HepG2 (cell line): ENCODE measurements around the gene PITHD1. TPM values are rescaled to one million over a fixed set of nuclear protein-coding genes. Genes with fewer than 3 reads are reported as not detected.

Experiments used
- ELF4 ChIP-seq: sonication (generic); formaldehyde crosslinking; IDR thresholded peaks from 2 replicates; pipeline ENCODE4 v1.5.0; 2020; ENCODE audit warnings: missing genetic modification reagents, mild to moderate bottlenecking, moderate library complexity, borderline replicate concordance
- GATAD2A ChIP-seq: IDR thresholded peaks from 2 replicates; pipeline ENCODE4 v1.6.1; 2016
- IRX3 ChIP-seq: sonication (generic); formaldehyde crosslinking; IDR thresholded peaks from 2 replicates; pipeline ENCODE4 v1.8.1; 2023; ENCODE audit warnings: mild to moderate bottlenecking, low read depth, missing genetic modification reagents, borderline replicate concordance
- JUND ChIP-seq: sonication (generic); formaldehyde crosslinking; IDR thresholded peaks from 2 replicates; pipeline ENCODE4 v1.8.0; 2022; ENCODE audit warnings: mild to moderate bottlenecking, missing genetic modification reagents
- MBNL3 ChIP-seq: fragments of 250-450 bp; sonication (Bioruptor Pico); conservative IDR thresholded peaks from 2 replicates; pipeline ENCODE4 v1.8.0; 2022; ENCODE audit warnings: mild to moderate bottlenecking, inconsistent platforms
- NFE2L2 ChIP-seq: fragments of 150-350 bp; IDR thresholded peaks from 2 replicates; pipeline ENCODE4 v1.6.1; 2014; ENCODE audit warnings: low read length
- NFKBIZ ChIP-seq: IDR thresholded peaks from 2 replicates; pipeline ENCODE4 v1.6.1; 2018; ENCODE audit warnings: missing genetic modification reagents, missing compliant biosample characterization
- PAX8 ChIP-seq: sonication (generic); formaldehyde crosslinking; IDR thresholded peaks from 2 replicates; pipeline ENCODE4 v1.8.0; 2022; ENCODE audit warnings: mild to moderate bottlenecking, missing genetic modification reagents, borderline replicate concordance
- POLR2AphosphoS5 ChIP-seq: IDR thresholded peaks from 2 replicates; pipeline ENCODE4 v1.6.1; 2012; ENCODE audit warnings: low read depth, low read length
- SOX6 ChIP-seq, 2 experiments: fragments of 450-650 bp in 1 of 2; sonication (generic) in 1 of 2; formaldehyde crosslinking in 1 of 2; IDR thresholded peaks; 2 replicates each; pipeline versions ENCODE4 v1.4.0 to v1.6.1; 2017 to 2020; ENCODE audit warnings: antibody characterized with exemption in 1 of 2, mild to moderate bottlenecking in 1 of 2, missing genetic modification reagents in 1 of 2
- STAT5B ChIP-seq: sonication (generic); formaldehyde crosslinking; IDR thresholded peaks from 2 replicates; pipeline ENCODE4 v1.4.0; 2020; ENCODE audit warnings: missing genetic modification reagents
- ZBTB7A ChIP-seq: sonication (generic); formaldehyde crosslinking; IDR thresholded peaks from 2 replicates; pipeline ENCODE4 v1.8.0; 2022; ENCODE audit warnings: mild to moderate bottlenecking, missing genetic modification reagents
- ZNF296 ChIP-seq: sonication (generic); formaldehyde crosslinking; conservative IDR thresholded peaks from 2 replicates; pipeline ENCODE4 v1.5.0; 2020; ENCODE audit warnings: mild to moderate bottlenecking, missing genetic modification reagents
- ZNF557 ChIP-seq: sonication (generic); formaldehyde crosslinking; IDR thresholded peaks from 2 replicates; pipeline ENCODE4 v1.4.0; 2020; ENCODE audit warnings: missing genetic modification reagents
- ZNF589 ChIP-seq: sonication (generic); formaldehyde crosslinking; conservative IDR thresholded peaks from 2 replicates; pipeline ENCODE4 v1.8.0; 2022; ENCODE audit warnings: mild to moderate bottlenecking, moderate library complexity, missing genetic modification reagents
- ZNF607 ChIP-seq: sonication (generic); formaldehyde crosslinking; IDR thresholded peaks from 2 replicates; pipeline ENCODE4 v1.5.1; 2020; ENCODE audit warnings: missing genetic modification reagents, mild to moderate bottlenecking, borderline replicate concordance
- ZNF761 ChIP-seq: sonication (generic); formaldehyde crosslinking; conservative IDR thresholded peaks from 2 replicates; pipeline ENCODE4 v1.4.0; 2020; ENCODE audit warnings: mild to moderate bottlenecking, missing genetic modification reagents
- ZNF773 ChIP-seq: sonication (generic); formaldehyde crosslinking; IDR thresholded peaks from 2 replicates; pipeline ENCODE4 v1.4.0; 2020; ENCODE audit warnings: missing genetic modification reagents, borderline replicate concordance
- ZNF879 ChIP-seq: sonication (generic); formaldehyde crosslinking; IDR thresholded peaks from 2 replicates; pipeline ENCODE4 v1.8.1; 2023; ENCODE audit warnings: missing genetic modification reagents
- ZSCAN25 ChIP-seq: sonication (generic); formaldehyde crosslinking; IDR thresholded peaks from 2 replicates; pipeline ENCODE4 v1.8.0; 2022; ENCODE audit warnings: mild to moderate bottlenecking, missing genetic modification reagents
- polyA plus RNA-seq, 8 experiments: library from polyadenylated mRNA; depleted of rRNA in 3 of 8; stranded (reverse) in 7 of 8; unstranded in 1 of 8; fragments of >200 nt; fragmentation: Illumina TruSeq in 4 of 8; extraction: Trizol in 4 of 8; gene quantifications; 2 replicates each; pipeline versions ENCODE4 v1.2.1 to v1.2.3, GENCODE V29; 2011 to 2016; ENCODE audit warnings: low read depth in 4 of 8, missing spikeins in 1 of 8, mixed read lengths in 1 of 8; ENCODE audit not compliant: insufficient read depth in 1 of 8
- total RNA-seq, 5 experiments: library from RNA; depleted of rRNA; stranded (reverse); fragments of >200 nt; fragmentation: Illumina TruSeq; extraction: Trizol; gene quantifications; 2 replicates each; pipeline ENCODE4 v1.2.3, GENCODE V29; 2016; ENCODE audit warnings: low read depth in 1 of 5
- TF ChIP-seq, protein P1 (sequence below): sonication (generic); IDR thresholded peaks from 2 replicates; pipeline ENCODE4 v1.6.1; 2016; ENCODE audit warnings: low read depth, borderline replicate concordance
- TF ChIP-seq, protein P2 (sequence below): IDR thresholded peaks from 2 replicates; pipeline ENCODE4 v1.6.1; 2016; ENCODE audit warnings: missing compliant biosample characterization, missing genetic modification reagents, borderline replicate concordance
- TF ChIP-seq, protein P3 (sequence below), 2 experiments: sonication (generic) in 1 of 2; formaldehyde crosslinking in 1 of 2; IDR thresholded peaks; 2 replicates each; pipeline versions ENCODE4 v1.4.0 to v1.6.1; 2018 to 2020; ENCODE audit warnings: missing genetic modification reagents in 2 of 2, borderline replicate concordance in 1 of 2, low read depth in 1 of 2, mild to moderate bottlenecking in 1 of 2, missing biosample characterization in 1 of 2
- TF ChIP-seq, protein P4 (sequence below): sonication (generic); formaldehyde crosslinking; IDR thresholded peaks from 2 replicates; pipeline ENCODE4 v1.5.1; 2020; ENCODE audit warnings: missing genetic modification reagents, mild to moderate bottlenecking, borderline replicate concordance

Gene PITHD1
- total and polyA plus RNA-seq, 2 of the 13 experiments (the other 11 are each of a cell fraction or from before 2014, with no cell fraction given): 28.0 to 37.3 TPM

DNA sequence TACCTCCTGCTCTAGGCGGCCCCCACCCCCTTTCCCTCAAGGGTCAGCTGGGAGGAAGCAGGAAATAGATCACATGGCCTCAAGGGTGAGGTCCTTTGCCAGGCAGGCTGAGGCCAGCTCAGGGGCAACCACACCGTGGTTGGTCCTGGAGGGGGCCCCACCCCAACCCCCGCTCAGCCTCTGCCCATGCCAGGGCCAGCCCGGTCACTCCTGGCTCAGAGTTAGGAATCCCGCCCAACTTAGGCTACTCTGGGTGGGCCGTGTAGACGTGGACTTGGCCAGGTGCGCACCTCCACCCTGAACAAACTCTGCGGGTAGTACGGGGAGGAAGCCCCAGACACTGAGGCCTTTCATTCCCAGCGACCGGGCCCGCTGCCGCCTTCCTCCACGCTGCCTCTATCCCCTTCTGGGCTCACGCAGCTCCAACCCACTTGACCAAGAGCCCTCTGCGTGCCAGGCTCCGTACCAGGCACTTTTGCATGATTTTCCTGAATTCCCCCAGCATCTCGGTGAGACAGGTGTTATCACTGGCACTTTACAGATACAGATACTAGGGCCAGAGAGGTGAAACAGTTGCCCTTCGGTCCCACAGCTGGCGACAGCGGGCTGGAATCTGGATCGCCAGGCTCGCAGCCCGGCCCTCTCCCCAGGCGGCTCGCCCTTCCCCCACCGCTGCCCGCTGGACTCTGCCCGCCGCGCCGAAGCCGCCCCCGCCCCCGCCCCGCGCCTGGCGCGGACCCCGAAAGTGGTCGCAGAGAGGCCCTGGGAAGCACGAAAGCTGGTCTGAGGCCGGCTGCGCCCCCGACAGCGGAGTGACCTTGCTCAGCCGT, 21.6 kb downstream of the PITHD1 start (continued):
- TF ChIP-seq ZBTB7A (0 out of 2 replicates have a peak, but pooled peaks have one; percentile 11), STAT5B (no peak), NFKBIZ (no peak; the same call in 1 of the 2 replicates), ZNF607 (CRISPR knock-in tag) (no peak), IRX3 (CRISPR knock-in tag) (no peak; the same call in 1 of the 2 replicates), ELF4 (no peak), GATAD2A (CRISPR knock-in tag) (peak; percentile 17; the same call in 1 of the 2 replicates), PAX8 (CRISPR knock-in tag) (no peak), JUND (CRISPR knock-in tag) (0 out of 2 replicates have a peak, but pooled peaks have one; percentile 30), ZNF761 (no peak), ZSCAN25 (no peak), MBNL3 (CRISPR knock-in tag) (no peak), ZNF557 (no peak), SOX6 (IDR thresholded peaks at IDR 0.05) (no peak), SOX6 (CRISPR knock-in tag; IDR thresholded peaks at IDR 0.05) (no peak; the same call in 1 of the 2 replicates), ZNF589 (CRISPR knock-in tag) (0 out of 2 replicates have a peak, but pooled peaks have one; percentile 6), ZNF296 (no peak; the same call in 1 of the 2 replicates), ZNF879 (no peak), NFE2L2 (no peak), POLR2AphosphoS5 (no peak; the same call in 1 of the 2 replicates), ZNF773 (CRISPR knock-in tag) (no peak)
- TF ChIP-seq, protein P1, sequence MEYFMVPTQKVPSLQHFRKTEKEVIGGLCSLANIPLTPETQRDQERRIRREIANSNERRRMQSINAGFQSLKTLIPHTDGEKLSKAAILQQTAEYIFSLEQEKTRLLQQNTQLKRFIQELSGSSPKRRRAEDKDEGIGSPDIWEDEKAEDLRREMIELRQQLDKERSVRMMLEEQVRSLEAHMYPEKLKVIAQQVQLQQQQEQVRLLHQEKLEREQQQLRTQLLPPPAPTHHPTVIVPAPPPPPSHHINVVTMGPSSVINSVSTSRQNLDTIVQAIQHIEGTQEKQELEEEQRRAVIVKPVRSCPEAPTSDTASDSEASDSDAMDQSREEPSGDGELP: peak; percentile 94
- TF ChIP-seq, protein P2, sequence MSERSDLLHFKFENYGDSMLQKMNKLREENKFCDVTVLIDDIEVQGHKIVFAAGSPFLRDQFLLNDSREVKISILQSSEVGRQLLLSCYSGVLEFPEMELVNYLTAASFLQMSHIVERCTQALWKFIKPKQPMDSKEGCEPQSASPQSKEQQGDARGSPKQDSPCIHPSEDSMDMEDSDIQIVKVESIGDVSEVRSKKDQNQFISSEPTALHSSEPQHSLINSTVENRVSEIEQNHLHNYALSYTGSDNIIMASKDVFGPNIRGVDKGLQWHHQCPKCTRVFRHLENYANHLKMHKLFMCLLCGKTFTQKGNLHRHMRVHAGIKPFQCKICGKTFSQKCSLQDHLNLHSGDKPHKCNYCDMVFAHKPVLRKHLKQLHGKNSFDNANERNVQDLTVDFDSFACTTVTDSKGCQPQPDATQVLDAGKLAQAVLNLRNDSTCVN: no peak
- TF ChIP-seq, protein P3, sequence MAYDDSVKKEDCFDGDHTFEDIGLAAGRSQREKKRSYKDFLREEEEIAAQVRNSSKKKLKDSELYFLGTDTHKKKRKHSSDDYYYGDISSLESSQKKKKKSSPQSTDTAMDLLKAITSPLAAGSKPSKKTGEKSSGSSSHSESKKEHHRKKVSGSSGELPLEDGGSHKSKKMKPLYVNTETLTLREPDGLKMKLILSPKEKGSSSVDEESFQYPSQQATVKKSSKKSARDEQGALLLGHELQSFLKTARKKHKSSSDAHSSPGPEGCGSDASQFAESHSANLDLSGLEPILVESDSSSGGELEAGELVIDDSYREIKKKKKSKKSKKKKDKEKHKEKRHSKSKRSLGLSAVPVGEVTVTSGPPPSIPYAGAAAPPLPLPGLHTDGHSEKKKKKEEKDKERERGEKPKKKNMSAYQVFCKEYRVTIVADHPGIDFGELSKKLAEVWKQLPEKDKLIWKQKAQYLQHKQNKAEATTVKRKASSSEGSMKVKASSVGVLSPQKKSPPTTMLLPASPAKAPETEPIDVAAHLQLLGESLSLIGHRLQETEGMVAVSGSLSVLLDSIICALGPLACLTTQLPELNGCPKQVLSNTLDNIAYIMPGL (CRISPR knock-in tag; IDR thresholded peaks at IDR 0.05; ENCODE audit: borderline replicate concordance in 1 of 2, low read depth in 1 of 2): peak in 1 of 2 experiments; percentile 23; a peak in 2 of 4 replicates
- TF ChIP-seq, protein P4, sequence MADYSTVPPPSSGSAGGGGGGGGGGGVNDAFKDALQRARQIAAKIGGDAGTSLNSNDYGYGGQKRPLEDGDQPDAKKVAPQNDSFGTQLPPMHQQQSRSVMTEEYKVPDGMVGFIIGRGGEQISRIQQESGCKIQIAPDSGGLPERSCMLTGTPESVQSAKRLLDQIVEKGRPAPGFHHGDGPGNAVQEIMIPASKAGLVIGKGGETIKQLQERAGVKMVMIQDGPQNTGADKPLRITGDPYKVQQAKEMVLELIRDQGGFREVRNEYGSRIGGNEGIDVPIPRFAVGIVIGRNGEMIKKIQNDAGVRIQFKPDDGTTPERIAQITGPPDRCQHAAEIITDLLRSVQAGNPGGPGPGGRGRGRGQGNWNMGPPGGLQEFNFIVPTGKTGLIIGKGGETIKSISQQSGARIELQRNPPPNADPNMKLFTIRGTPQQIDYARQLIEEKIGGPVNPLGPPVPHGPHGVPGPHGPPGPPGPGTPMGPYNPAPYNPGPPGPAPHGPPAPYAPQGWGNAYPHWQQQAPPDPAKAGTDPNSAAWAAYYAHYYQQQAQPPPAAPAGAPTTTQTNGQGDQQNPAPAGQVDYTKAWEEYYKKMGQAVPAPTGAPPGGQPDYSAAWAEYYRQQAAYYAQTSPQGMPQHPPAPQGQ (CRISPR knock-in tag): no peak; the same call in 1 of the 2 replicates
